Fibroblast of villous mesenchyme (primary cell): ENCODE results near the gene LYRM4. TPM values are rescaled to one million over a fixed set of nuclear protein-coding genes. Genes with fewer than 3 reads are reported as not detected.

Source experiments
- DNase-seq: peaks from one replicate; pipeline ENCODE4 v3.0.0-alpha.2; 2010; ENCODE audit warnings: low read depth
- H3K4me3 ChIP-seq: 2 replicates; pipeline ENCODE4 v1.5.1; 2011; ENCODE audit warnings: low read depth, mild to moderate bottlenecking, low read length
- total RNA-seq: library from RNA; depleted of rRNA; stranded (reverse); fragments of >200 nt; gene quantifications from 2 replicates; pipeline ENCODE4 v1.2.3, GENCODE V29; 2012
- TF ChIP-seq, protein P1 (sequence below): IDR thresholded peaks from 2 replicates; pipeline ENCODE4 v1.5.1; 2012; ENCODE audit warnings: low read depth, mild to moderate bottlenecking, low read length; ENCODE audit not compliant: insufficient read depth

Gene LYRM4
- 9.0 and 13.4 TPM in 2 replicates for total RNA-seq

DNA sequence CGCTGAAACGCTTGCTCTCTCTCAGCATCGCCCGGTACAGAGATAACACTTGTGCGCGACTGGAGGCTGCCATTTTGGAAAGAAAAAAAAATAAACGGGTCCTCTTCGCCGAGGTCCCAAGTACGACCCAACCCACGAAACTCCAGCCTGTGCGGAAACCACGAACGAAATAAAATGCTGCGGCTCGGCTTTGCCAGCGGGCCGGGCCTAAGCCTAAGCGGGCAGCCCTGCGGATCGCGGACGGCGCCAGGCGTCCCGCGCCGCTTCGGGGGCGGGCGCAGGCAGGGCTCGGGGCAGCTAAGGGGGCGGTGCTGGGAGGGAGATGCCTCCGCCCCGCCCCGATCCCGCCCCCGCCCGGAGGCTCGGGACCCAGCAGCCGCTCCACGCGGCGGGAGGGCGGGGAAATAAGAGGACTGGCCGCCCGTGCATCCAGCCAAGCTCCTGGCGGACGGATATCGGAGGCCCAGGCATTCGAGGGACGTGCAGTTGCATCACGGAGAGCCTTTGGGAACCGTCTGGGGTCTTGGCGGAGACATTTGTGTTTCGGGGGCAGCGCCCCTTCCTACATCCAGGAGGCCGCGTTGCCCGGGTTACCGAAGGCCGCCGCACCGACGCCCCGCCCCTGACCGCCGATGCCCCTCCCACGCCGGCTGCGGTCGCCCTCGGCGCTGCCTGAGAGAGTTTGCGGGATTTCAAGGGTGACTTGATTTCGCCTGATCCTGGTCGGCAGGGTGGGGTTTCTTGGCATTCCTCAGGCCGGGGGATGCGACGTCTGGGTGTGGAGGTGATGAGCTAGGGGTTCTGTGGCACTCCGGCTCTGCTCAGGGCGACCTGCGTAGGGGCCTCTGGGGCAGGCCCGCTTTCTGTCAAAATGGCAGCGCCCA lies at the start of gene LYRM4, which contains the start of gene FARS2:
Gene LYRM4 (minus strand): TSS at position 290 of the 884 bp plus-strand sequence. CDS start 217 bp downstream, at position 73.
Gene FARS2 (plus strand): TSS at position 853 of the 884 bp plus-strand sequence.
- TF ChIP-seq, protein P1, sequence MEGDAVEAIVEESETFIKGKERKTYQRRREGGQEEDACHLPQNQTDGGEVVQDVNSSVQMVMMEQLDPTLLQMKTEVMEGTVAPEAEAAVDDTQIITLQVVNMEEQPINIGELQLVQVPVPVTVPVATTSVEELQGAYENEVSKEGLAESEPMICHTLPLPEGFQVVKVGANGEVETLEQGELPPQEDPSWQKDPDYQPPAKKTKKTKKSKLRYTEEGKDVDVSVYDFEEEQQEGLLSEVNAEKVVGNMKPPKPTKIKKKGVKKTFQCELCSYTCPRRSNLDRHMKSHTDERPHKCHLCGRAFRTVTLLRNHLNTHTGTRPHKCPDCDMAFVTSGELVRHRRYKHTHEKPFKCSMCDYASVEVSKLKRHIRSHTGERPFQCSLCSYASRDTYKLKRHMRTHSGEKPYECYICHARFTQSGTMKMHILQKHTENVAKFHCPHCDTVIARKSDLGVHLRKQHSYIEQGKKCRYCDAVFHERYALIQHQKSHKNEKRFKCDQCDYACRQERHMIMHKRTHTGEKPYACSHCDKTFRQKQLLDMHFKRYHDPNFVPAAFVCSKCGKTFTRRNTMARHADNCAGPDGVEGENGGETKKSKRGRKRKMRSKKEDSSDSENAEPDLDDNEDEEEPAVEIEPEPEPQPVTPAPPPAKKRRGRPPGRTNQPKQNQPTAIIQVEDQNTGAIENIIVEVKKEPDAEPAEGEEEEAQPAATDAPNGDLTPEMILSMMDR, result peak; percentile 17
- H3K4me3 ChIP-seq, result peak within 1 kb of the TSS; percentile 92
- peak; percentile 86 for DNase-seq

DNA sequence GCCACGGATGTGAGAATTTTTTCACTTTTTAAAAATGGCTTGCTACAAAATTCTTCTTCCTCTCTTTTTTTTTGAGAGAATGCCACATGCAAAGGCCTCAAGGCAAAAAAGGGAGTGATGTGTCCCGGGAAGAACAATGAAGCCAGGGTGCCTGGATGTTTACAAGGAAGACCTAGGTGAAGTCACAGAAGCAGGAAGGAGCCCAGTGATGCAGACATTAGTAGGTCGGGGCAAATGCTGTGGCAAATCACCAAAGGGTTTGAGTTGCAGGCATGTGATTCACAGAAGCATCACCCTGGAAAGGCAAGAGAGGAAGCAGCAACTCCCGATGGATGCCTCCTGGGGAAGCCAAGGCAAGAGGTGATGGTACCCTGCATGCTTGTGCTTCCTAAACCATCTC lies 47.3 kb upstream of the LYRM4 start:
- H3K4me3 ChIP-seq, result no peak overlapping the region
- no peak for DNase-seq
- TF ChIP-seq, protein P1, result no peak

DNA sequence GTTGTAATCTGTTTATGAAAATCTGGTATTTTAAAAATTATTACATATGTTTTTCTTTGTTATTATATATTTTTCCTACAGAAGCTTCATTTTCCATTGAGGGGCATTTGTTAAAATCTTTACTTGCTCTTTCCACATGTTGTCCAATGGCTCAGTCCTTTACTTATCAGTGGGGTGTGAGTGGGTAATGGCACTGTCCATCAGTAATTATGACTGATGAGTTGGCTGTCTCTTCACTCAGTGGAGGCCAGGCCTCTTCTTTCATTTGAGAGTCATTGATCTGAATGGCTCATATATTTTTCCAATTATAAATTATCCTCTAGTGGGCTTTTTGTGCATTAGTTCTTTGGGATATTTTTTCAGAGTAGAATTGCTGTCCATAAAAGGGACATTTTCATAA lies 46.3 kb upstream of the LYRM4 start:
- no peak for DNase-seq
- TF ChIP-seq, protein P1, result no peak
- H3K4me3 ChIP-seq, result no peak overlapping the region

DNA sequence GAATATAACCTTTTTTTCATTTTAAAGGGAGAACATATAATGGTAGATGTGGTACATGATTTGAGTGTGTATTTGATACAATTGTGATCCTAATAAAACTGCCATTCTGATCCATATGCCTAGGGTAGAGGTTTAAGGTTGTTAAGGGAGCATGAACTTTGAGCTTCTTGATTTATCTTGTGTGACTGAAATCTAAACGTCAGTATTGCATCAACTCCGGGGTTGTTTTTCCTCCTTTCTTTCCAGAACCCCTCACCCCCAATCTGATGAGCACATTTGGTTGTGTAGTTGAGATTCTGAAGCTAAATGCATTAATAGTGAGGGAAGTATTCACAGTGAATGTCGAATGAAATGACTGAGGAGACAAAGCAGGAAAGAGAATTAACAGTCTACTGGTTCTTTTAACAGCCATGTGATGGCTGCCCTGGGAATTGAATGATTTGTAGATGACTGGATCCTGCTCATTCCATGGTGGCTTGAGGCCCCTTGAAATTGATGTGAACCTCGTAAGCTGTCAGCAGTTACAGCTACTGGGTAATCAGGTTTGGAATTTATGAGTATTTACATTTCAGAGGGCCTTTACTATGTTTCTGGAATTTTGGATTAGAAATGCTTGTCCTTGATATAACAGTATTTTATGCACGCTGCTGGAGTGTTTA lies 45.3 kb upstream of the LYRM4 start:
- TF ChIP-seq, protein P1, result no peak
- no peak overlapping the region for H3K4me3 ChIP-seq
- DNase-seq, result peak; percentile 68

- no peak for DNase-seq
- TF ChIP-seq, protein P1, result no peak
- no peak overlapping the region for H3K4me3 ChIP-seq
Observed at GRCh38 chr6:5303682-5304081, 42.9 kb upstream of the LYRM4 start.

- no peak overlapping the region for H3K4me3 ChIP-seq
- DNase-seq, result no peak
- TF ChIP-seq, protein P1, result peak; percentile 44
Observed at GRCh38 chr6:5302995-5303622, 42.4 kb upstream of the LYRM4 start.
